Breast epithelium (tissue), 3 donors: ENCODE results near the gene GPATCH3.

ENCODE experiments used
- POLR2A ChIP-seq: fragments of 450-650 bp; IDR thresholded peaks from one replicate; pipeline ENCODE4 v1.6.1; 2016; ENCODE audit warnings: antibody characterized with exemption, mild to moderate bottlenecking, moderate library complexity
- POLR2AphosphoS5 ChIP-seq, 3 donors: sonication (generic); formaldehyde crosslinking; IDR thresholded peaks; one replicate each; pipeline ENCODE4 v1.6.1; 2017; ENCODE audit warnings: antibody characterized with exemption in 3 of 3
- TF ChIP-seq, protein P1 (sequence below), 3 donors: fragments of 450-650 bp; IDR thresholded peaks; one replicate each; pipeline ENCODE4 v1.5.1; 2016 to 2017; ENCODE audit warnings: antibody characterized with exemption in 3 of 3, mild to moderate bottlenecking in 3 of 3, moderate library complexity in 3 of 3

- TF ChIP-seq, protein P1, sequence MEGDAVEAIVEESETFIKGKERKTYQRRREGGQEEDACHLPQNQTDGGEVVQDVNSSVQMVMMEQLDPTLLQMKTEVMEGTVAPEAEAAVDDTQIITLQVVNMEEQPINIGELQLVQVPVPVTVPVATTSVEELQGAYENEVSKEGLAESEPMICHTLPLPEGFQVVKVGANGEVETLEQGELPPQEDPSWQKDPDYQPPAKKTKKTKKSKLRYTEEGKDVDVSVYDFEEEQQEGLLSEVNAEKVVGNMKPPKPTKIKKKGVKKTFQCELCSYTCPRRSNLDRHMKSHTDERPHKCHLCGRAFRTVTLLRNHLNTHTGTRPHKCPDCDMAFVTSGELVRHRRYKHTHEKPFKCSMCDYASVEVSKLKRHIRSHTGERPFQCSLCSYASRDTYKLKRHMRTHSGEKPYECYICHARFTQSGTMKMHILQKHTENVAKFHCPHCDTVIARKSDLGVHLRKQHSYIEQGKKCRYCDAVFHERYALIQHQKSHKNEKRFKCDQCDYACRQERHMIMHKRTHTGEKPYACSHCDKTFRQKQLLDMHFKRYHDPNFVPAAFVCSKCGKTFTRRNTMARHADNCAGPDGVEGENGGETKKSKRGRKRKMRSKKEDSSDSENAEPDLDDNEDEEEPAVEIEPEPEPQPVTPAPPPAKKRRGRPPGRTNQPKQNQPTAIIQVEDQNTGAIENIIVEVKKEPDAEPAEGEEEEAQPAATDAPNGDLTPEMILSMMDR (IDR thresholded peaks at IDR 0.05) = no peak
- TF ChIP-seq POLR2AphosphoS5 (IDR thresholded peaks at IDR 0.05) (no peak), POLR2A (no peak)
Measured at GRCh38 chr1:26913754-26914619, 13.7 kb upstream of the GPATCH3 start, which contains the start of gene NR0B2.
